HUES6 (cell line): Measurements from ENCODE around the gene ZNF814.

Source experiments
- H3K27ac ChIP-seq: 2 replicates; pipeline ENCODE4 v1.7.0; 2013; ENCODE audit warnings: low read depth, mild to moderate bottlenecking, low read length, inconsistent platforms
- H3K27me3 ChIP-seq: 2 replicates; pipeline ENCODE4 v1.6.1; 2013; ENCODE audit warnings: low read length; ENCODE audit not compliant: control insufficient read depth, insufficient read depth
- H3K36me3 ChIP-seq: 2 replicates; pipeline ENCODE4 v1.6.1; 2013; ENCODE audit warnings: low read length; ENCODE audit not compliant: control insufficient read depth, insufficient read depth
- H3K4me1 ChIP-seq: 2 replicates; pipeline ENCODE4 v1.6.1; 2013; ENCODE audit warnings: low read length; ENCODE audit not compliant: control insufficient read depth, insufficient read depth
- H3K4me3 ChIP-seq: 2 replicates; pipeline ENCODE4 v1.5.1; 2013; ENCODE audit warnings: low read depth, low read length
- H3K9ac ChIP-seq: one replicate; pipeline ENCODE4 v1.6.1; 2013; ENCODE audit warnings: mild to moderate bottlenecking, low read length
- H3K9me3 ChIP-seq: 2 replicates; pipeline ENCODE4 v1.6.1; 2013; ENCODE audit warnings: low read depth, low read length; ENCODE audit not compliant: control insufficient read depth, insufficient read depth

ZNF814 gene

DNA sequence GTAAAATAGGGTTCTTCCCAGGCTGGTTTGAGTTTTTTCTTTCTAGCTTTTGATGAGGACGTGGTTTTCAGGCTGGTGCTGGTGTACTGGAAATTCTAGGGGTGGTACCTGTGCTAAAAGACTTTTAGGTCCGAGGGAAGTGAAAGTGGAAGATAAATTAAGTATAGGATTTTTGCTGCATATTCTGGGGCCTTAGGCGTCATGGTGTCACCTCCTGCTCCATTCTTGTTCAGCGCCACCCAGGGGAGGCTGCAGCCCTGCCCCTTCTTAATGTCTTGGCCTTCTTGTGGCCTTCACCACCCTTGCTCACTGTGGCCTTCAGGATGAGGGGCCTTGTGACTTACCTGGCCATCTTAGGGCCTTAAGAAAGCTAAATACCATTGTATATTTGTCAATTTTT lies 86.6 kb downstream of the ZNF814 start:
- Histone ChIP-seq H3K4me3 (no peak overlapping the region), H3K27ac (peak overlapping the region; percentile 83), H3K36me3 (peaks cover 12% of the 10 kb centered on the region; the same call in 1 of the 2 replicates), H3K27me3 (no peaks in the 10 kb centered on the region), H3K9ac (peak overlapping the region; percentile 48), H3K9me3 (no peaks in the 10 kb centered on the region), H3K4me1 (peaks cover 50% of the 10 kb centered on the region)

DNA sequence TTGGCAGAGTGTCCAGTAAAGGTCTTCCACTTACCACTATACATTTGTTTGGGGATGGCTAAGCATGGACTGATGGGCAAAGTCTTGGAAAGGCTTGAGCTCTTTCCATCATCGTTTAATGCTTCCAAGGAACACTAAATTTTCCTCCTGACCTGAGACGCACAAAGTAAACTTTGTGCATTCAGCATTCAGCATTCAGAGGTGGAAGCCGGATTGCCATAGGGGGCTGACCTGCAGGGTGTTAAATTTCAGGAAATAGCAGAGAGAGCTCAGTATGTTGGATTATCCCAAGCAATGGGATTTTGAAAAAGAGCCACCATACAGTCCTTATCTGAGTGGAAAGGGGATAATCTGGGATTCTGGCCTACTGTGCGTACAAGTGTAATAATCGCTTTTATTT lies 88.1 kb downstream of the ZNF814 start:
- no peaks in the 10 kb centered on the region for H3K27me3 ChIP-seq
- peaks cover 48% of the 10 kb centered on the region for H3K4me1 ChIP-seq
- peaks cover 8% of the 10 kb centered on the region; the same call in 1 of the 2 replicates for H3K36me3 ChIP-seq
- peak overlapping the region; percentile 55 for H3K9ac ChIP-seq
- H3K4me3 ChIP-seq = 0 out of 2 replicates have a peak overlapping the region, but pooled peaks have one; percentile 25
- H3K9me3 ChIP-seq = no peaks in the 10 kb centered on the region
- peak overlapping the region; percentile 79; the same call in 1 of the 2 replicates for H3K27ac ChIP-seq
